GM21619 (cell line): ENCODE results near the gene LARGE2.
"Not testable (repeated sequence)": the region's sequence is repeated elsewhere in the genome, so short reads cannot be mapped to it uniquely, and the experiment has no call there.

Experiments
- ATAC-seq: cut with Tn5 transposase; IDR thresholded peaks from one replicate; pipeline ENCODE4 v1.9.1; 2021; ENCODE audit not compliant: unreplicated experiment

Gene LARGE2

DNA sequence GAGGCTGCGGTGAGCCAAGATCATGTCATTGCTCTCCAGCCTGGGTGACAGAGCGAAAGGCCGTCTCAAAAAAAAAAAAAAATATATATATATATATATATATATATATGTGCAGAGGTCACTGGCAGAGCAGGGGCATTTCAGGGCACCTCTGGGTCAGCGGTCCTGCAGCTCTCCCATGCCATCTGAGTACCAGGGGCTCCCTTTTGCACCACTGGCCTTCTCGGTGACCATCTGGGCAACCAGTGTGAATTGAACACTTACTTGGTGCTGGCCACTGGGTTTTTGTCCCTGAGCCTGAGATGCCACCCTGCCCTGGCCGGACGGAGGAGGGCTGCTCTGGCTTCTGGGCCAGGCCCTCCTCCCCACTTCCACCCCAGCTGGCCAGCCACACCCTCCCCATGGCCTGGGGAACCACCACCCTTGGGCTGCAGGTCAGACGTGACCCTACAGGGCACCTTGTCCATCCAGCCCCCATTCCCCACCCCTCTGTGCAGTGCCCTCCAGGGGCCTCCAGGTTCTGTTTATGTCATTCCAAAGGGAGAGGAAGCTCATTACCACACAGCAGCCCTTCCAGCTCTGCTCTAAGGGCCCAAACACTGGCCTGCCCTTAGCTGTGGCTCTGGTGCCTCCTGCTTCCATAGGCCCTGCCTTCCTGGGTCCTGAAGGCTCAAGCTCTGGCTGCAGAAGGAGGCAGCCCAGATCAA lies 26.8 kb upstream of the LARGE2 start:
- ATAC-seq = no peak

DNA sequence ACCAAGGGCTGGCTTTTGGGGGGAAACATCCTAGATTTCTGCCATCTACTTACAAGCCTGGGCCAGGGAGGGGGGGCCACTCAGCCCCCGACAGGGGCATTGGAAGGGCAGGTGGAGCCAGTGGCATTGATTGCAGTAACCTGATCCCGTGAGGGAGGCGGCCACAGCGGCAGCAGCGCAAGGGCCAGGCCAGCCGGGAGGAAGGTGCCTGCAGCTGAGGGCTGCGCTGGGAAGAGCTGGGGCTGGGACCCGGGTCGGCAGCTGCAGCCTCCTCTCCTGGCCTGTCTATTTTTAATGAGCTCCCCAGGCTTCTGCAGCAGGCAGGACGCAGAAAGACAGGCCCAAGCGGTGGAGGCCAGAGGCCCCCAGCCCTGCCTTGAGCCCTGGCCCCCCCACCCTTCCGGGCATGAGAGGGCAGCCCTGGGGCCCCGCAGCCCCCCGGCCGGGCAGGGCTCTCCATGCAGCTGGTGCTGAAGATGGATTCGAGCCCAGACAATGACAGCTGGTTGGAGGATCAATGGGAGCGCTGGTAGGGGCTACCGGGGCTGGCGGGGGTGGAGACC lies 26.0 kb upstream of the LARGE2 start:
- no peak for ATAC-seq

DNA sequence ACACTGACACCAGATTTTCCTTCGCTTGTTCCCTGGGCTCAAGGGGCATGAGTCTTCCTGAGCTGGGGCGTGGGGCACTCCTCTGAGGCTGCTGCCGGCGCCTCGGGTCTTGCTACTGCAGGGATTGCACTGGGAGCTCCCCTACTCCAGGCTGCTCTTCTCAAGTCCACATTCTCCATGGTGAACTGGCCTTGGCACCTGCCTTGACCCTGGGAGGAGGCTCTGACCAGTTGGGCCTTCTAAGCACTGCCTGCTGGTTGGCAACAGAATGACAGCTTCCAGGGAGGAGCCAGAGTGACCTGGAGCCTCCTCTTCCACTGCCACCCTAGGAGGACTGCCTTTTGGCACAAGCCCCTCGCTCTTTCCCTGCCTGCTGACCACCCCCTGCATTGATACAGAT lies 24.9 kb upstream of the LARGE2 start:
- no peak for ATAC-seq

DNA sequence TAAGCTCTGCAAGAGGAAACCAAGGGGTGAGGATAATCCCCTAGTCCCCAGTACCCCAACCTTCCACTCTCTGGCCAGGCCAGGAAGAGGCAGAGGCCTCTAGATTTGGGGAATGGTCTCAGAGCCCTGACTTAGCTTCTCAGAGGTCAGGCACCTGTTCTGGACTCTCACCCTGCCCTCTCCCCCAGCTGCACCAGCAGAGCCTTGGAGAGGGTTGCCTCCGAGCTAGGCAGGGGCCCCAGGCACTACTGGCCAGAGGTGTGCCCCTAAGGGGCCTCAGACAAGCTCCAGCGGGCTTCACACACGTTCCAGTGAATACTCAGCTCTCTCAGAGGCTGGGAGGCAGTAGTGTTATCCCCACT lies 23.4 kb upstream of the LARGE2 start:
- no peak for ATAC-seq

DNA sequence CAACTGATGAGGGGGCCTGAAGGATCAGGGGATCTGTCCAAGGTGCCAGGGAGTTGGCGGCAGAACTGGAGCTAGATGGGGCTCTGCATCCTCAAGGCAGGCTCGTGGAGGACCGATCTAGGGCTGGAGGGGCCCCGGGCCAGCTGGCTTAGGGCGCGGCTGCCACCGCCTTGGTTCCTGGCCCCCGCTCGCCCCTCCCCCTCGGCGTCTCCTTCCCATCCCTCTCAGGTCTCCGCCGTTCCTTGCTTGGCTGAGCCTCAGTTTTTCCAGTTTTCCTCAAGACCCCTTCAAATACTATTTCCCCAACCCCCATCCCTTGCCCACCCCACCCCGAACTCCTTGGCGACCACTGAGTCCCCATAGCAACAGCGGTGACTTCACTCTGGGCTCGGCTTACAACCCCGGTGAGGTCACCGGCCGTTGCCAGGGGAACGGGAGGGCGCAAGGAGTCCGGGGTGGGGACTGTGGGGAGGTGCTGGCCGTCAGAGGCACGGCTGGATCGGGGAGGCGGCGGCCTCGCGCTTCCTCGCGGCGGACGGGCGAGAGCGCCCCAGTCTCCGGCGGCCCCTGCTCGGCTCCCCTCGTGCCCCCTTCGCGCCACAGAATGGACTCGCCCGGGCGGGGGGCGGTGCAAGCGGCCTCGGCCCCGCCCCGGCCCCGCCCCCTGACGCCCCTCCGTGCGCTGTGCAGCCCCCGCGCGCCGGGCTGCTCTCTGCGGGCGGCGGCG lies 22.8 kb upstream of the LARGE2 start:
- peak; percentile 54 for ATAC-seq

DNA sequence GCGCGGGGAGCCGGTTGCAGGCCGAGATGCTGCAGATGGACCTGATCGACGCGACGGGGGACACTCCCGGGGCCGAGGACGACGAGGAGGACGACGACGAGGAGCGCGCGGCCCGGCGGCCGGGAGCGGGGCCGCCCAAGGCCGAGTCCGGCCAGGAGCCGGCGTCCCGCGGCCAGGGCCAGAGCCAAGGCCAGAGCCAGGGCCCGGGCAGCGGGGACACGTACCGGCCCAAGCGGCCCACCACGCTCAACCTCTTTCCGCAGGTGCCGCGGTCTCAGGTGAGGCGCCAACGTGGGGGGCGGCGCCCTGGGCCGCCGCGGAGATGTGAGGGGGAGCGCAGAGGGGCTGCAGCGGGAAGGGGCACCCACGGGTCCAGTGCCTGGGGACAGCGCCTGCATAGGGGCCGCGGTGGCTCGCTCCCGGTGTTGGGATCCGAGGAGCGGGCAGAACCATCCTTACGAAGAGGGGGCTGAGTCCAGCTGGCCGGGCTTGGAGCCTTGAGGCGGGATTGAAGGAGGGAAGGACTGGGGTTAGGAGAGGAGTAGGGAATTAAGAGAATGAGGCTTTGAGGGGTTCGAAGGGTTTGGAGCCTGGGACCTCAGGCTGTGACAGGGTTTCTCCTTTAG lies 22.2 kb upstream of the LARGE2 start:
- ATAC-seq = not testable (repeated sequence)

DNA sequence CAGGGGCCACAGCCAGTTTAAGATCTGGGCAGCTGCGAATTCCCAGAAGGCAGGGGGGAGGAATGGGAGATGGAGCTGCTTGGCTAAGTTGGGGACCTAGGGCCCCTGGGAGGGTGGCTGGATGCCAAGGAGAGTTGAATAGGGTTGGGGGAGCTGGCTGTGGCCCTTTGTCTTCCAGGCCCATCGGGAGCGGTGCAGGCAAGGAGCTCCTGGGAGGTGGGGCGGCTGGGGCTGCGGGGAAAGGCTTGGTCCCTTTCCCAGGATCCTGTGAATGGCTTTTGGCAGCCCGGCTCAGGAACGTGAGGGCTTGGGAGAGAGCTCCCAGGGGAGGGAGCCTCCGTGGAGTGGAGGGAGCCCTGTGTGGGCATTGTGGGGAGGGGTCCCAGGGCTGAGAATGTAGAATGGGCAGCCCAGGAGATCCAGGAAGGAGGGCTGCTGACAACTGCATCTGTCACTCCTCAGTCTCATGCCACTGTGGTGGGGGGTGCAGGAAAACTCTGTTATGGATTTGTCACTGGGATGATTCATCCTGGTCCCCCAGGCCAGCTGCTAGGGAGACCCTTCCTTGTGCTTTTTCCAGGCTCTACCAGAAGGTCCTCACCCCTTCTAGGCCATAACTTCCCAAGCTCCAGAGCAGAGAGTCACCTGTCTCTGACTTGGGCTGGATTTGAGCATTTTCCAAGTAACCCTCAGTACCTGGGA lies 21.4 kb upstream of the LARGE2 start:
- no peak for ATAC-seq

DNA sequence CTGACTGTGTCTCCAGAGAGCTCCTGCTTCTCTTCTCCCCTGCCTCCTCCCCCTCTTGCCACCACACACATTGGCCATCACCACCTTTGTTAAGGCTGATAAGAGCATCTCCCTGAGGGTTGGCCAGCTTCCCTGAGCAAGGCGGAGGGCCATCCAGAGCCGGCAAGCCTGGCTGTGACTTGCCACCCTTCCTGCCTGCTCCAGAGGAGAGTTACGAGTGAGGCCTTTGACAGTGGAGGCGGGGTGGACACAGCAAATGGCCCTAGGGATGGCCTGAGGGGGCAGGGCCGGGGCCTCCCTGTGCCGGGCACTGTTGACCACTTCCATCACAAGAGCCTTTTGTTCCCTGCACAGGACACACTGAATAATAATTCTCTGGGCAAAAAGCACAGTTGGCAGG lies 20.8 kb upstream of the LARGE2 start:
- ATAC-seq = no peak

DNA sequence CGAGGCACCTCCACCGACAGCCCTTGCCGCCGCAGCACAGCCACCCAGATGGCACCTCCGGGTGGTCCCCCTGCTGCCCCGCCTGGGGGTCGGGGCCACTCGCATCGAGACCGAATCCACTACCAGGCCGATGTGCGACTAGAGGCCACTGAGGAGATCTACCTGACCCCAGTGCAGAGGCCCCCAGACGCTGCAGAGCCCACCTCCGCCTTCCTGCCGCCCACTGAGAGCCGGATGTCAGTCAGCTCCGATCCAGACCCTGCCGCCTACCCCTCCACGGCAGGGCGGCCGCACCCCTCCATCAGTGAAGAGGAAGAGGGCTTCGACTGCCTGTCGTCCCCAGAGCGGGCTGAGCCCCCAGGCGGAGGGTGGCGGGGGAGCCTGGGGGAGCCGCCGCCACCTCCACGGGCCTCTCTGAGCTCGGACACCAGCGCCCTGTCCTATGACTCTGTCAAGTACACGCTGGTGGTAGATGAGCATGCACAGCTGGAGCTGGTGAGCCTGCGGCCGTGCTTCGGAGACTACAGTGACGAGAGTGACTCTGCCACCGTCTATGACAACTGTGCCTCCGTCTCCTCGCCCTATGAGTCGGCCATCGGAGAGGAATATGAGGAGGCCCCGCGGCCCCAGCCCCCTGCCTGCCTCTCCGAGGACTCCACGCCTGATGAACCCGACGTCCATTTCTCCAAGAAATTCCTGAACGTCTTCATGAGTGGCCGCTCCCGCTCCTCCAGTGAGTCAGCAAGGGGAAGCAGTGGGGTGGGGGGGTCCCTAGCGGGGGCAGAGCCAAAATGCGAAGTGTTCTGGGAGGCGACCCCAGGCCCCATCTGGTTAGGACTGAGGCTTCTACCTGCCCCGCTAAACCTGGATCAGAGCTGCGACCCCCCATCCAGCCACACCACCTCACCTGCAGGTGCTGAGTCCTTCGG lies 19.7 kb upstream of the LARGE2 start:
- ATAC-seq = no peak

DNA sequence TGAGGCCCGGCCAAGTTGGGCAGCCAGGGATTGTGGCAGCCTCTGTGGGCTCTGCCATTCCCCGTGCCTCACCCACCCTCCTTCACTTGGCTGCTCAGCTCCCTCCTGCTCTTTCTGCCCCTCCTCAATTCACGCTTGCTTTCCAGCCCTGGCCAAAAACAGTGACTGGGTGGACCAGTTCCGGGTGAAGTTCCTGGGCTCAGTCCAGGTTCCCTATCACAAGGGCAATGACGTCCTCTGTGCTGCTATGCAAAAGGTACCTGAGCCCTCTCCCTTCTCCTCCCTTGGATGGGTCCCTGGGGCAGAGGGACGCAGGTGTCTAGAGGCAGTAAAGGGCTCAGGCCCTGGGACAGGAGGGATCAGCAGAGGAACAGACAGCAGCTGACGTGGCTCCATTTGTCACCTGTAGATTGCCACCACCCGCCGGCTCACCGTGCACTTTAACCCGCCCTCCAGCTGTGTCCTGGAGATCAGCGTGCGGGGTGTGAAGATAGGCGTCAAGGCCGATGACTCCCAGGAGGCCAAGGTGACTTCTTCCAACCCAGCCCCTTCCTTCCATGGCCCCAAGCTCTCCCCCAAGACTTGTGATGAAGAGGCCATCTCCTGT lies 18.0 kb upstream of the LARGE2 start:
- ATAC-seq = no peak

DNA sequence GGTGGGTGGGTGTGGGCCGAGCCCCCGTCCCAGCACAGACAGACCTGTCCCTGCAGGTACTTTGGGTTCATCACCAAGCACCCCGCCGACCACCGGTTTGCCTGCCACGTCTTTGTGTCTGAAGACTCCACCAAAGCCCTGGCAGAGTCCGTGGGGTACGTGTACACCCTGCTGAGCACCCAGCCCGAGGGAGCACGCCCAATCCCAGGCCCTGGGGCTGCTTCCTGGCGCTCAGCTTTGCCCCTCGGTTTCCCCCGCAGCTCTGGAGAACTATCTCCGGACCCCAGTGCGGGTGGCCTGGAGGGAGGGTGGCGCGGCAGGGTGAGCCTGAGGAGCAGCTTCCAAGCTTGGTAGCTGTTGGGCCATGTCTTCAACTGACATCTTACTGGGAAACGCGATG lies 17.4 kb upstream of the LARGE2 start:
- no peak for ATAC-seq

DNA sequence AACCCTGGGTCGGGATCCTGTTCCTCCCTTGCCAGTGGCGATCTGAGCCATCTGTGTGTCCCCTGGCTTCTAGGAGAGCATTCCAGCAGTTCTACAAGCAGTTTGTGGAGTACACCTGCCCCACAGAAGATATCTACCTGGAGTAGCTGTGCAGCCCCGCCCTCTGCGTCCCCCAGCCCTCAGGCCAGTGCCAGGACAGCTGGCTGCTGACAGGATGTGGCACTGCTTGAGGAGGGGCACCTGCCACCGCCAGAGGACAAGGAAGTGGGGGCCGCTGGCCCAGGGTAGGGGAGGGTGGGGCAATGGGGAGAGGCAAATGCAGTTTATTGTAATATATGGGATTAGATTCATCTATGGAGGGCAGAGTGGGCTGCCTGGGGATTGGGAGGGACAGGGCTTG lies 16.9 kb upstream of the LARGE2 start:
- ATAC-seq = not testable (repeated sequence)

DNA sequence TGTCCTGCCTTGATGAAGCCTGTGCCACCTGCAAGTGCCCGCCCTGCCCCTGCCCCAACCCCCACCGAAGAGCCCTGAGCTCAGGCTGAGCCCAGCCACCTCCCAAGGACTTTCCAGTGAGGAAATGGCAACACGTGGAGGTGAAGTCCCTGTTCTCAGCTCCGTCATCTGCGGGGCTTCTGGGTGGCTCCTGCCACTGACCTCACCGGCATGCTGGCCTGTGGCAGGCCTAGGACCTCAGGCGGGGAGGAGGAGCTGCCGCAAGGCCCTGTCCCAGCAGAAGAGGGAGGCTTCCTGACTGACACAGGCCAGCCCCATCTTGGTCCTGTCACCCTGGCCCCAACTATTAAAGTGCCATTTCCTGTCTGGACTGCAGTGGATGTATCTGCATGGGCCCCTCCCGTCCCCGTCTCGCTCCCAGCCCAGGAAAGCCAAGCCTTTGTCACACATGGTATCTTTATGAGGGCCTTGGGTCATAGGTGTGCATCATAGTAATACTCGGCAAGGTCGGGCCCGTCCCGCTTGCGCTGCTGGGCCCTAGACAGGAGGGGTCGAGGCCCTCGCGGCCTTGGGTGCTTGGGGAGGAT lies 16.3 kb upstream of the LARGE2 start:
- ATAC-seq = no peak

DNA sequence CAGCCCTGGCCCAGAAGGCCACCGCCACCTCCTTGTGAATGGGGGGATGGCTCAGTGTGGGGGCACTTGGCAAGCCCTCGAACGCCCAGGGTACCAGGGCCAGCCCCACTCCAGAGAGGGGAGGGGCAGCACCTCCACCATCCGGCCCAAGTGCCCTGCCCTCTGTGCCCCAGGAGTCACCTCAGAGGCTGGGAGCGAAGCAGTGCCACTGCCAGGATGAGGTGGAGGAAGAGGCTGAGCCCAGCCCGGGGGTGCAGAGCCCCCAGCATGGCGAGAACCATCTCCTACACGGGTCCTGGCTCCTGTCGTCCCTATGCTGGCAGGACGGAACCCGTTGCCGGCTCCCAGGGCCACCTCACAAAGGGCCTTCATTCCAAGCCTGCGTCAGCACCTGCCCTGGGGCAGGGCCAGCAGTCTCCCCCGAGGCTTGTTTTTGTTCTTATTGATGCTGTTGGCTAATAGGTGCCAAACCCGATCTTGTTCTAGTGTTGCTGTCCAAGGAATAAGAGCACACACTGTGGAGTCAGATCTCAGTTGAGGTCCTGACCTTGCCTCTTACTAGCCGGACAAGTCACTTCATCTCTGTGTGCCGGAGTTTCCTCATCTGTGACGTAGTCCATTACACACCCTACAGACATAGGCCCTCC lies 15.4 kb upstream of the LARGE2 start, which contains the start of gene FREY1:
TSS of gene FREY1 (minus strand) at position 307 of the 647 bp plus-strand sequence. CDS start at position 281, 26 bp downstream.
- no peak for ATAC-seq

DNA sequence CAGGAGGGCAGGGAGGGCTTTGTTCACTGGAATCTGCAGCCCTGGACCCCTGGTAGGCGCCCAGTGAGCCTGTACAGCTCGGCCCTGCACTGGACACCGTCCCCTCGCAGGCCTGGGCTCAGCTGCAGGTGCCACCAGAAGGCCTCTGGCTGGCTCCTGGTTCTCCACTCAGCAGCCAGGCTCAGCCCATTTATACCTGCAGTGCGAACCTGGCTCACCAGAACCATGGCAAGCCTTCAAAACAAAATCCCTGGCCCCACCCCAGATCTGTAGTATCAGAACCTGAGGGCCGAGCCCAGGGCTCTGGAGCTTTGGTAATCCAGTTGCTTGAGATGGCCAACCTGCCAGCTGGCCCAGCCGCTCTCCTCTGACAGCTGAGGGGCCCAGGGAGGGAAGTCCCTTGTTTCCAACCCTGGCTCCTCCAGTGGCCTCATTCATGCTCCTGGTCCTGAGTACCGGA lies 14.5 kb upstream of the LARGE2 start:
- ATAC-seq = no peak

DNA sequence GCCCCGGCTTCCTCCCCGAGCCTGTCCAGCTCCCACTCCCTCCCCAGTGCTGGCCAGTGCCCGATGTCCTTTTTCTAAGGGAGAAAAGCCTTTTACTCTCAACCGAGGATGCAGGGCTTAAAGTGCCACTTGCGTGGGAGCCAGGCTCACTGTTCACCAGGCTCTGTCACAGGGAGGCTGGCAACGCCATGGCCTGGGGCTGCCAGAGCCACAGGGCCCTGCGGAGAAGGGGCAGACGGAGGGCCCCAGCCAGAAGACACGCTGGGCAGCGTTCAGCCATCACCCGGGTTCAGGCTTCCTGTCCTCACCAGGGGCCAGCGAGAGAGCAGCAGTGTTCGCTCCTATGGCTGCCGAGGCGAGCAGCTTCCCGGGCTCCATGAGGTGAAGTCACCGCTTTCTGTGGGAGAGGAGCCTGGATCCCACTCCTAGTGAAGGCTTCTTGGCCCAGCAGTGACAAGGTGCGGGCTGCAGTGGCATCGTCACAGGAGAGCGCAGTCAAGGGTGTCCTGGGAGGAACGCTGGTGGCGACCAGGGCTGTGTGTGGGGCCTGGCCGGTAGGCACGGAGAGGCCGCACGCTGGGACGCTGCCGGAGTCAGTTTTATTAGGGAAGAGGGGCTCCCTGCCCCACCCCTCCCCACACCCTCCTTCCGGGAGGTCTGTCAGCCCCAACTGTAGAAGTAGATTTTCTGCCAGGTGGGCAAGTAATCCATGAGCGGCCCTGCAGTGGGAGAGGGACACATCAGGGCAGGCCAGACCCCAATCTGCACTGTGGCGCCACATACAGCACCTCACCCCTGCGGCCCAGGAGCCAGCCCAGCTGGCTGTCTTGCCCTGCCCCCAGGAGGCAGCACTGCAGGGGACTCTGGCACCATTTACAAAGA lies 12.6 kb upstream of the LARGE2 start:
- ATAC-seq = no peak

DNA sequence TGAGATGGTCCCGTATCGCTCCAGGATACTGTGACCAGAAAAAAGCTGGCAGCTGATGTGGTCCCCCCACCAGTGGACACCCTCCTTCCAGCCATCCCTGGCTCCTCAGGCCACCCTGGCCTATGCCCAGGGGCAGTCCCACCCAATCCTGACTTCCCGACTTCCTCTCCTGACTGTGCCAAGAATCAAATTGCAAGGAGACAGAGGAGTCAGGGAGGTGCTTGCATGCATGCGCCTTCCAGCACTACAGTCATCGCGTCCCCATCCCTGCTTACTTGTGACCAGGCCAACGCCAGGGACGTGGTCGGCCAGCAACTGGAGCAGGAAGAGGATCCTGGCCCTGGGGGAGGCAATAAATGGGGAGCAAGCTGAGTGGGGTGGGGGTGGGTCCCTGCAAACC lies 11.8 kb upstream of the LARGE2 start:
- no peak for ATAC-seq

DNA sequence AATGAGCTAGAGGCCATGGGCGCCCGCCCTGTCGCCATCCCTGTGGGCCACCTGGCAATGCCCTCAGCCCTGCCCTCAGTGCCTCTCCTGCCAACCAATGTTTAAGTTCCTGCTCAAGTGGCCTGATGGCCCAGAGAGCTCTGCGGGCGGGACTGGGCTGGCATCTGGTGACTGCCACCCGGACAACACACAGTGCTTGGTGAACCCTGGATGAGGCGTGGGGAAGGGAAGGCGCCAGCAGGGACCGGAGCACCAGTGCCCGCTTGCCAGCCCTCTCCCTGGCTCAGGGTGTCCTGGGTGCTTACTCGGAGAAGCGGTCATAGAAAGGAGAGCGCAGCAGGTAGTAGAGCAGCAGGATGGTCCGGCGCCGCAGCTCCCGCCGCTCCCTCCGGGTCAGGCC lies 8.9 kb upstream of the LARGE2 start:
- ATAC-seq = no peak
